KOPT-K1 (cell line): ENCODE measurements around the gene ADRB2.

Experiments
- H3K27ac ChIP-seq: fragments of 200-600 bp; sonication (generic); 2 replicates; pipeline ENCODE4 v1.5.1; 2016; ENCODE audit warnings: antibody characterized with exemption, mild to moderate bottlenecking, low read depth, low read length; ENCODE audit not compliant: poor library complexity, severe bottlenecking
- H3K36me3 ChIP-seq: fragments of 200-600 bp; sonication (generic); 2 replicates; pipeline ENCODE4 v1.5.1; 2017; ENCODE audit warnings: antibody characterized with exemption, mild to moderate bottlenecking, low read length, moderate library complexity; ENCODE audit not compliant: insufficient read depth
- H3K9me3 ChIP-seq: fragments of 200-600 bp; sonication (generic); 2 replicates; pipeline ENCODE4 v1.5.1; 2017; ENCODE audit warnings: antibody characterized with exemption, low read length, mild to moderate bottlenecking; ENCODE audit not compliant: insufficient read depth, poor library complexity, severe bottlenecking

ADRB2 gene

GRCh38 chr5:148849461-148849860, 23.1 kb downstream of the ADRB2 start:
- no peaks in the 10 kb centered on the region for H3K9me3 ChIP-seq
- H3K36me3 ChIP-seq: no peaks in the 10 kb centered on the region
- no peak overlapping the region for H3K27ac ChIP-seq

GRCh38 chr5:148850836-148851235, 24.4 kb downstream of the ADRB2 start:
- H3K27ac ChIP-seq: no peak overlapping the region

GRCh38 chr5:148853868-148854267, 27.5 kb downstream of the ADRB2 start:
- H3K9me3 ChIP-seq: no peaks in the 10 kb centered on the region
- H3K27ac ChIP-seq: no peak overlapping the region
- H3K36me3 ChIP-seq: no peaks in the 10 kb centered on the region

More at GRCh38 chr5:148850836-148851235, 24.4 kb downstream of the ADRB2 start:
- Histone ChIP-seq H3K36me3 (no peaks in the 10 kb centered on the region), H3K9me3 (no peaks in the 10 kb centered on the region)

- no peaks in the 10 kb centered on the region for H3K9me3 ChIP-seq
- H3K36me3 ChIP-seq: no peaks in the 10 kb centered on the region
Measured at GRCh38 chr5:148855249-148856008, 29.0 kb downstream of the ADRB2 start.

GRCh38 chr5:148856009-148856367, 29.6 kb downstream of the ADRB2 start:
- Histone ChIP-seq H3K27ac (no peak overlapping the region), H3K36me3 (no peaks in the 10 kb centered on the region), H3K9me3 (no peaks in the 10 kb centered on the region)

More at GRCh38 chr5:148855249-148856008, 29.0 kb downstream of the ADRB2 start:
- no peak overlapping the region for H3K27ac ChIP-seq

- Histone ChIP-seq H3K9me3 (no peaks in the 10 kb centered on the region), H3K36me3 (no peaks in the 10 kb centered on the region), H3K27ac (no peak overlapping the region)
Measured at GRCh38 chr5:148856424-148856823, 30.0 kb downstream of the ADRB2 start.

- no peaks in the 10 kb centered on the region for H3K9me3 ChIP-seq
- no peak overlapping the region for H3K27ac ChIP-seq
- H3K36me3 ChIP-seq: no peaks in the 10 kb centered on the region
Measured at GRCh38 chr5:148857474-148857873, 31.1 kb downstream of the ADRB2 start.

GRCh38 chr5:148858106-148858505, 31.7 kb downstream of the ADRB2 start:
- H3K36me3 ChIP-seq: no peaks in the 10 kb centered on the region
- H3K27ac ChIP-seq: no peak overlapping the region
- H3K9me3 ChIP-seq: no peaks in the 10 kb centered on the region

- H3K36me3 ChIP-seq: no peaks in the 10 kb centered on the region
- H3K9me3 ChIP-seq: no peaks in the 10 kb centered on the region
- no peak overlapping the region for H3K27ac ChIP-seq
Measured at GRCh38 chr5:148858547-148858946, 32.1 kb downstream of the ADRB2 start.

GRCh38 chr5:148859703-148860102, 33.3 kb downstream of the ADRB2 start:
- H3K27ac ChIP-seq: no peak overlapping the region
- no peaks in the 10 kb centered on the region for H3K9me3 ChIP-seq
- no peaks in the 10 kb centered on the region for H3K36me3 ChIP-seq

- H3K9me3 ChIP-seq: no peaks in the 10 kb centered on the region
- H3K27ac ChIP-seq: no peak overlapping the region
- no peaks in the 10 kb centered on the region for H3K36me3 ChIP-seq
Measured at GRCh38 chr5:148860599-148860998, 34.2 kb downstream of the ADRB2 start.

GRCh38 chr5:148861088-148861487, 34.7 kb downstream of the ADRB2 start:
- no peaks in the 10 kb centered on the region for H3K9me3 ChIP-seq
- no peaks in the 10 kb centered on the region for H3K36me3 ChIP-seq
- H3K27ac ChIP-seq: no peak overlapping the region

GRCh38 chr5:148861696-148862095, 35.3 kb downstream of the ADRB2 start:
- H3K9me3 ChIP-seq: no peaks in the 10 kb centered on the region
- H3K36me3 ChIP-seq: no peaks in the 10 kb centered on the region
- H3K27ac ChIP-seq: no peak overlapping the region

GRCh38 chr5:148864113-148864841, 37.9 kb downstream of the ADRB2 start:
- Histone ChIP-seq H3K9me3 (no peaks in the 10 kb centered on the region), H3K27ac (no peak overlapping the region), H3K36me3 (no peaks in the 10 kb centered on the region)

GRCh38 chr5:148866024-148866423, 39.6 kb downstream of the ADRB2 start:
- no peak overlapping the region for H3K27ac ChIP-seq
- no peaks in the 10 kb centered on the region for H3K36me3 ChIP-seq
- H3K9me3 ChIP-seq: no peaks in the 10 kb centered on the region

GRCh38 chr5:148873120-148873519, 46.7 kb downstream of the ADRB2 start:
- H3K27ac ChIP-seq: no peak overlapping the region
- no peaks in the 10 kb centered on the region for H3K36me3 ChIP-seq
- no peaks in the 10 kb centered on the region for H3K9me3 ChIP-seq
